Erythroblast (primary cell): Measurements from ENCODE around the gene MBNL2.

Experiments used
- GATA1 ChIP-seq: IDR thresholded peaks from 2 replicates; pipeline ENCODE4 v1.6.1; 2011; ENCODE audit warnings: low read depth, mild to moderate bottlenecking, control low read depth, low read length, moderate library complexity
- POLR2A ChIP-seq: IDR thresholded peaks from 2 replicates; pipeline ENCODE4 v1.6.1; 2011; ENCODE audit warnings: mild to moderate bottlenecking, low read length

DNA sequence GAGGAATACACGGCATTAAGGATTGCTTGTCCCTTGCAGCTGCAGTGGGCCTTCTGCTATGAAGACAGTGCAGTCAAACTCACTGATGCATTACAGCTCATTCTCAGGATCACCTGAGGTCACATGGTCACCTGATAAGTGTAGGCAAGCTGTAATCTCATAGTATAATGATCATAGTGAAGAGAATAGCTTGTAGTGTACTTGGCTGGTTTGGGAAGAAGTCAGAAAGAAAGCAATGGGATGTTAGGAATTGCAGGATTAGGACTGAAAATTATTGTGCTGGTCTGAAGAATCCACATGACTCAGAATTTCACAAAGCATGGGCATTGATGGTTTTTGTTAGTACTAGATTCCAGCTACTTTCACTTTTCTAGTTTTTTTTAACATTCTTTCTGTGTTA, 76.7 kb downstream of the MBNL2 start:
- TF ChIP-seq POLR2A (no peak), GATA1 (no peak)
